ENCODE data around the gene MIA. TPM values are rescaled to one million over a fixed set of nuclear protein-coding genes. Genes with fewer than 3 reads are reported as not detected.
"Not testable (repeated sequence)": the region's sequence is repeated elsewhere in the genome, so short reads cannot be mapped to it uniquely, and the experiment has no call there.

The MIA gene
- total and polyA plus RNA-seq, 12 donors: 0.74 to 9.2 (median 4.9) TPM; not detected in 6

DNA sequence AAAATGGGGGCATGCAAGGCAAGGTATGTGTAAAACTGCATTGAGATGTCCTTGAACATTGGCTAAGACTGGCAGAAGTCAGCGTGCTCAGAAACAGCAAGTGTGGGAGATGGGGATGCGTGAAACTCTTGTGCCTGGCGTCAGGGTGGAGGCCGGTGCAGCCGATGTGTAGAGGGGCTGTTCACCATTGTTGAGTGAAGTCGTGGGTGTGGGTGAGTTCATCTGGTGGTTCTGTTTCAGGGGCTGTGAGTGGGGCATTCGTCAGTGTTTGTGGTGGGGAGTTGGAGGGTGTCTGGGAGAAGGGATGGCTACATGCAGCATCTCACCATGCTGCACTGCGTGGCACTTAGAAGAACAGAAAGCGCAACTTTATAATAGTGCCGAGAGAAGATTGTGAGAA, 11.4 kb upstream of the MIA start:
- H3K36me3 ChIP-seq (replicated peaks in 1 of 2): peaks cover 0 to 81% of the 10 kb centered on the region in 2 donors
- TF ChIP-seq, protein P1, sequence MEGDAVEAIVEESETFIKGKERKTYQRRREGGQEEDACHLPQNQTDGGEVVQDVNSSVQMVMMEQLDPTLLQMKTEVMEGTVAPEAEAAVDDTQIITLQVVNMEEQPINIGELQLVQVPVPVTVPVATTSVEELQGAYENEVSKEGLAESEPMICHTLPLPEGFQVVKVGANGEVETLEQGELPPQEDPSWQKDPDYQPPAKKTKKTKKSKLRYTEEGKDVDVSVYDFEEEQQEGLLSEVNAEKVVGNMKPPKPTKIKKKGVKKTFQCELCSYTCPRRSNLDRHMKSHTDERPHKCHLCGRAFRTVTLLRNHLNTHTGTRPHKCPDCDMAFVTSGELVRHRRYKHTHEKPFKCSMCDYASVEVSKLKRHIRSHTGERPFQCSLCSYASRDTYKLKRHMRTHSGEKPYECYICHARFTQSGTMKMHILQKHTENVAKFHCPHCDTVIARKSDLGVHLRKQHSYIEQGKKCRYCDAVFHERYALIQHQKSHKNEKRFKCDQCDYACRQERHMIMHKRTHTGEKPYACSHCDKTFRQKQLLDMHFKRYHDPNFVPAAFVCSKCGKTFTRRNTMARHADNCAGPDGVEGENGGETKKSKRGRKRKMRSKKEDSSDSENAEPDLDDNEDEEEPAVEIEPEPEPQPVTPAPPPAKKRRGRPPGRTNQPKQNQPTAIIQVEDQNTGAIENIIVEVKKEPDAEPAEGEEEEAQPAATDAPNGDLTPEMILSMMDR (IDR thresholded peaks at IDR 0.05): no peak
- no peak for TF ChIP-seq POLR2A (IDR thresholded peaks at IDR 0.05)
- H3K4me3 ChIP-seq: no peak overlapping the region
- no peak overlapping the region for H3K27ac ChIP-seq
- no peaks in the 10 kb centered on the region for H3K9me3 ChIP-seq (replicated peaks in 1 of 3)
- intact Hi-C loops (cut with DNase I): no loop called here
- WGBS, 4 donors: 88 to 93% (median 91%) methylated on average over 10 of the region's 10 CpGs
- no peaks in the 10 kb centered on the region for H3K4me1 ChIP-seq (replicated peaks in 1 of 2)
- no peak for DNase-seq
- H3K27me3 ChIP-seq: no peaks in the 10 kb centered on the region

DNA sequence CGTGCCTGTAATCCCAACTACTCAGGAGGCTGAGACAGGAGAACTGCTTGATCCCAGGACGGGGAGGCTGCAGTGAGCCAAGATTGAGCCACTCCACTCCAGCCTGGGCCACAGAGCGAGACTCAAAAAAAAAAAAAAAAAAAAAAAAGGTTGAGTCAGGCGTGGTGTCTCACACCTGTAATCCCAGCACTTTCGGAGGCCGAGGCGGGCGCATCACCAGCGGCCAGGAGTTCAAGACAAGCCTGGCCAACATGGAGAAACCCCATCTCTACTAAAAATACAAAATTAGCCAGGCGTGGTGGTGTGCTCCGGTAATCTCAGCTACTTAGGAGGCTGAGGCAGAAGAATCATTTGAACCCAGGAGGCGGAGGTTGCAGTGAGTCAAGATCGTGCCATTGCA, 8.9 kb upstream of the MIA start:
- intact Hi-C loops (cut with DNase I); H3K4me3 ChIP-seq: not testable (repeated sequence)
- WGBS, 4 donors: 91 to 98% (median 96%) methylated on average over 12 to 13 of the region's 13 CpGs

DNA sequence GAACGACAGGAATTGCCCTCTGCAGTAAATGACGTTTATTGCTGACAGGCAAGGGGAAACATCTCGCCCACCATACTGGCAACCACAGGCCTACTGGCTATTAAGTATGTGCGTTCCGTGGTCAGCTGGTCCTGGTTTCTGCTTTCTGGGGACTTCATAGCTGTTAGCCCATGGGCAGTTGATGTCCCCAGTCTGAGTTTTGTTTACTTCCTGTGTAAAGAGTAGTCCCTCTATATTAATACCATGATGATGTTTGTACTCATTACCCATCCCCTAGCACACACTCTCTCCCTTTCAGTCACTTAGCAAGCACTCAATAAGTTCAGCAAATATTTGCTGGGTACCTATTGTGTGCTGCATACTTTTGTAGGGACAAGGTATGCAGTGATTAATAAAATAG, 6.5 kb upstream of the MIA start:
- intact Hi-C loops (cut with DNase I): no loop called here
- Histone ChIP-seq H3K4me3 (no peak overlapping the region), H3K27ac (no peak overlapping the region), H3K9me3 (replicated peaks in 1 of 3) (no peaks in the 10 kb centered on the region), H3K27me3 (no peaks in the 10 kb centered on the region), H3K36me3 (replicated peaks in 1 of 2) (peaks cover 0 to 33% of the 10 kb centered on the region in 2 donors), H3K4me1 (replicated peaks in 1 of 2) (no peaks in the 10 kb centered on the region)
- 51 to 82% (median 77%) methylated on average over 5 of the region's 5 CpGs for WGBS, 4 donors
- DNase-seq: no peak
- TF ChIP-seq, protein P1 (IDR thresholded peaks at IDR 0.05): no peak
- no peak for TF ChIP-seq POLR2A (IDR thresholded peaks at IDR 0.05)

More for the DNA sequence above, 8.9 kb upstream of the MIA start:
- H3K36me3 ChIP-seq (replicated peaks in 1 of 2): peaks cover 0 to 58% of the 10 kb centered on the region in 2 donors
- H3K9me3 ChIP-seq (replicated peaks in 1 of 3); H3K4me1 ChIP-seq (replicated peaks in 1 of 2); H3K27me3 ChIP-seq; H3K27ac ChIP-seq; DNase-seq: not testable (repeated sequence)

DNA sequence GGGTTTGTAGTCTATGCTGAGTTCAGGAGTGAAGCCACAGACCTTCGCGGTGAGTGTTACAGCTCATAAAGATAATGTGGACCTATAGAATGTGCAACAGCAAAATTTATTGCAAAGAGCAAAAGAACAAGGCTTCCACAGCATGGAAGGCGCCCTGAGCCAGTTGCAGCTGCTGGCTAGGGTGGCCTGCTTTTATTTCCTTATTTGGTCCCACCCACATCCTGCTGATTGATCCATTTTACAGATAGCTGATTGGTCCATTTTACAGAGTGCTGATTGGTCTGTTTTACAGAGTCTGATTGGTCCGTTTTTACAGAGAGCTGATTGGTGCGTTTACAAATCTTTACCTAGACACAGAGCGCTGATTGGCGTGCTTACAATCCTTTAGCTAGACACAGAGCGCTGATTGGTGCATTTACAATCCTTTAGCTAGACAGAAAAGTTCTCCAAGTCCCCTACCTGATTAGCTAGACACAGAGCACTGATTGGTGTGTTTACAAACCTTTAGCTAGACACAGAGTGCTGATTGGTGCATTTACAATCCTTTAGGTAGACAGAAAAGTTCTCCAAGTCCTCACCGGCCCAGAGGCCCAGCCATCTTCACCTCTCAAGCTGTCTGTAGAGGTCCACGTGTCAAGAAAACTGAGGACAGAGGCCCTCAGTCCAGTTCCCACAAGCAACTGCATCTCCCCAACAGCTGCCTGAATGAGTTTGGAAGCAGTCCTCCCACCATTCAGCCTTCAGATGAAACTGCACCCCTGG, 4.0 kb upstream of the MIA start:
- H3K27me3 ChIP-seq; H3K4me1 ChIP-seq (replicated peaks in 1 of 2); H3K27ac ChIP-seq; H3K4me3 ChIP-seq; H3K9me3 ChIP-seq (replicated peaks in 1 of 3); H3K36me3 ChIP-seq (replicated peaks in 1 of 2); intact Hi-C loops (cut with DNase I); DNase-seq: not testable (repeated sequence)
- 94 to 95% (median 94%) methylated on average over 7 to 10 of the region's 10 CpGs for WGBS, 4 donors

DNA sequence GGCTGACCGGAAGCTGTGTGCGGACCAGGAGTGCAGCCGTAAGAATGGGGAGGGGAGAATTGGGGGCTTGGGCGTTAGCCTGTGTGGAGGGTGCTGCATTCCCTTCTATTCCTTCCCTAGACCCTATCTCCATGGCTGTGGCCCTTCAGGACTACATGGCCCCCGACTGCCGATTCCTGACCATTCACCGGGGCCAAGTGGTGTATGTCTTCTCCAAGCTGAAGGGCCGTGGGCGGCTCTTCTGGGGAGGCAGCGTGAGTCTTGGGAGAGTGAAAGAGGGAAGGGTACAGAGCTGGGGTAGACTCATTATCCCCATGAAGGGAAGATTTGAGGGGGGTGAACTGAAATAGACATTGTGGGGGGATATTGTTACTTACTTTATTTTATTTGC, 306 bp downstream of the MIA start:
- peaks cover 0 to 15% of the 10 kb centered on the region in 2 donors for H3K4me1 ChIP-seq (replicated peaks in 1 of 2)
- H3K4me3 ChIP-seq: no peak overlapping the region
- 88 to 95% (median 92%) methylated on average over 9 to 10 of the region's 10 CpGs for WGBS, 4 donors
- H3K36me3 ChIP-seq (replicated peaks in 1 of 2): no peaks in the 10 kb centered on the region
- DNase-seq: no peak
- no peak overlapping the region for H3K27ac ChIP-seq
- no peak for TF ChIP-seq POLR2A (IDR thresholded peaks at IDR 0.05)
- TF ChIP-seq, protein P1 (IDR thresholded peaks at IDR 0.05): no peak
- H3K9me3 ChIP-seq (replicated peaks in 1 of 3): no peaks in the 10 kb centered on the region
- intact Hi-C loops (cut with DNase I): no loop called here
- no peaks in the 10 kb centered on the region for H3K27me3 ChIP-seq

All from adrenal gland (tissue), 12 donors.